Measurements from ENCODE around the gene UQCC5.

The UQCC5 gene

DNA sequence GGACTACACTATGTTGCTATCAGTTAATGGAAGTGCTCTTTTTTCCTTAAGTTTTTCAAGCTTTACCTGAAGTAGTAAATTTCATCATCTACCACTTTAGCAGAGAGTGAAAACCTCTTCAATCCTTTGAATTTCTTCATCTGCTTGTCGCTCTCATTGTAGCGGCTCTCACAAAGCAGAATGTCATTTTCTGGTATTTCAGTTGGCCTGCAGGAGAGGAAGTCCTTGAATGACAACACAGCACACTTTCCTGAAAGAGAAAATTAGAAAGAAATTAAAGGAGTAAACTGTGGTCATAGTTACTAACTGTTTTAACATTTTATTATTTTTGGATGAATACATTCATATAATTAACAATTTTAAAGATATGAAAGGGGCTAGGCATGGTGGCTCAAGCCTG lies 27.6 kb downstream of the UQCC5 start:
- H3K36me3 ChIP-seq (ENCODE audit: control insufficient read depth in 5 of 5, insufficient read depth in 5 of 5, low read length in 5 of 5), result peaks cover 32 to 68% (median 53%) of the 10 kb centered on the region in 5 donors
- no peaks in the 10 kb centered on the region for H3K4me1 ChIP-seq (ENCODE audit: control insufficient read depth in 5 of 5, insufficient read depth in 5 of 5, low read length in 5 of 5)
- H3K27ac ChIP-seq (ENCODE audit: low read depth, low read length), result no peak overlapping the region
- no peak overlapping the region for H3K4me3 ChIP-seq (ENCODE audit: low read depth in 1 of 5, low read length in 5 of 5)
- no peaks in the 10 kb centered on the region for H3K9me3 ChIP-seq (ENCODE audit: control insufficient read depth in 5 of 5, low read length in 5 of 5)
- H3K27me3 ChIP-seq (ENCODE audit: control insufficient read depth in 5 of 5, insufficient read depth in 4 of 5, low read length in 5 of 5), result no peaks in the 10 kb centered on the region
- no peak overlapping the region for H3K9ac ChIP-seq (ENCODE audit: low read length in 5 of 5)

DNA sequence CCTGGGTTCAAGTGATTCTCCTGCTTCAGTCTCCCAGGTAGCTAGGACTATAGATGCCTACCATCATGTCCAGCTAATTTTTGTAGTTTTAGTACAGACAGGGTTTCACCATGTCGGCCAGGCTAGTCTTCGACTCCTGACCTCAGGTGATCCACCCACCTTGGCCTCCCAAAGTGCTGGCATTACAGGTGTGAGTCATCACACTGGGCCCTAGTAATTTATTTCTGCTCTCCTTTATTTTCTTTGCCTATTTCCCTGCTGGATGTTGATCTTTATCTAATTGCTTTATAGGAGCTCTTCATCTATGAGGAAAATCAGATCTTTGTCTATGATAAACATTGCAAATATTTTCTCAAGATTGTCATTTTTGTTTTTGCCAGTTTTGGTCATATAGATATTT lies 31.7 kb downstream of the UQCC5 start:
- H3K27ac ChIP-seq (ENCODE audit: low read depth, low read length), result no peak overlapping the region
- no peaks in the 10 kb centered on the region for H3K27me3 ChIP-seq (ENCODE audit: control insufficient read depth in 5 of 5, insufficient read depth in 4 of 5, low read length in 5 of 5)
- H3K9me3 ChIP-seq (ENCODE audit: control insufficient read depth in 5 of 5, low read length in 5 of 5), result no peaks in the 10 kb centered on the region
- H3K9ac ChIP-seq (ENCODE audit: low read length in 5 of 5), result no peak overlapping the region
- H3K4me1 ChIP-seq (ENCODE audit: control insufficient read depth in 5 of 5, insufficient read depth in 5 of 5, low read length in 5 of 5), result no peaks in the 10 kb centered on the region
- peaks cover 10 to 43% (median 24%) of the 10 kb centered on the region in 5 donors for H3K36me3 ChIP-seq (ENCODE audit: control insufficient read depth in 5 of 5, insufficient read depth in 5 of 5, low read length in 5 of 5)
- no peak overlapping the region for H3K4me3 ChIP-seq (ENCODE audit: low read depth in 1 of 5, low read length in 5 of 5)

DNA sequence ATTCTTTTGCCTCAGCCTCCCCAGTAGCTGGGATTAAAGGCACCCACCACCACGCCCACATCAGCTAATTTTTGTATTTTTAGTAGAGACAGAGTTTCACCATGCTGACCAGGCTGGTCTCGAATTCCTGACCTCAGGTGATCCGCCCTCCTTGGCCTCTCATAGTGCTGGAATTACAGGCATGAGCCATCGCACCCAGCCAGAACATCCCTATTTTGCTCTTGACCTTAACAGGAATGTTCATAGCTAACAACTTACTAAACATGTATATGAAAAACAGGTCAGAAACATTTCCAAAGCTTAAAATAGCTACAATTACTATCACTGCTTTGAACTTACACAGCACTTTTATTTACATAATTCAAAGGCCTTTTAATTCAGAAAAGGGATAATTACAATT lies 33.7 kb downstream of the UQCC5 start:
- Histone ChIP-seq H3K9me3 (ENCODE audit: control insufficient read depth in 5 of 5, low read length in 5 of 5) (no peaks in the 10 kb centered on the region), H3K27me3 (ENCODE audit: control insufficient read depth in 5 of 5, insufficient read depth in 4 of 5, low read length in 5 of 5) (no peaks in the 10 kb centered on the region), H3K4me1 (ENCODE audit: control insufficient read depth in 5 of 5, insufficient read depth in 5 of 5, low read length in 5 of 5) (no peaks in the 10 kb centered on the region), H3K36me3 (ENCODE audit: control insufficient read depth in 5 of 5, insufficient read depth in 5 of 5, low read length in 5 of 5) (peaks cover 10 to 47% (median 28%) of the 10 kb centered on the region in 5 donors), H3K27ac (ENCODE audit: low read depth, low read length) (no peak overlapping the region), H3K4me3 (ENCODE audit: low read depth in 1 of 5, low read length in 5 of 5) (no peak overlapping the region), H3K9ac (ENCODE audit: low read length in 5 of 5) (no peak overlapping the region)

DNA sequence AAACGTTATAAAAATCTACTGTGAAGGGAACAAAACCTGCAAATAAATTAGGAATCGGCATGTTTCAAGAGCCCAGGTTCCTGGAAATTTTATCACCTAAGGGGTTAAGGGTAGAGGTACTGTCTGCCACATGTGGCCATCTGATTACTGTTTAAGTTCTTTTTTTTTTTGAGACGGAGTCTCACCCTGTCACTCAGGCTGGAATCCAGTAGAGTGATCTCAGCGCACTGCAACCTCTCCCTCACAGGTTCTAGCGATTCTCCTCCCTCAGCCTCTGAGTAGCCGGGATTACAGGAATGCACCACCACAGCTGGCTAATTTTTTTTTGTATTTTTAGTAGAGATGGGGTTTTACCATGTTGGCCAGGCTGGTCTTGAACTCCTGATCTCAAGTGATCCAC lies 35.8 kb downstream of the UQCC5 start:
- Histone ChIP-seq H3K36me3 (ENCODE audit: control insufficient read depth in 5 of 5, insufficient read depth in 5 of 5, low read length in 5 of 5) (peaks cover 18 to 49% (median 30%) of the 10 kb centered on the region in 5 donors), H3K27me3 (ENCODE audit: control insufficient read depth in 5 of 5, insufficient read depth in 4 of 5, low read length in 5 of 5) (no peaks in the 10 kb centered on the region), H3K4me3 (ENCODE audit: low read depth in 1 of 5, low read length in 5 of 5) (no peak overlapping the region), H3K27ac (ENCODE audit: low read depth, low read length) (no peak overlapping the region), H3K9me3 (ENCODE audit: control insufficient read depth in 5 of 5, low read length in 5 of 5) (no peaks in the 10 kb centered on the region), H3K9ac (ENCODE audit: low read length in 5 of 5) (no peak overlapping the region), H3K4me1 (ENCODE audit: control insufficient read depth in 5 of 5, insufficient read depth in 5 of 5, low read length in 5 of 5) (no peaks in the 10 kb centered on the region)

DNA sequence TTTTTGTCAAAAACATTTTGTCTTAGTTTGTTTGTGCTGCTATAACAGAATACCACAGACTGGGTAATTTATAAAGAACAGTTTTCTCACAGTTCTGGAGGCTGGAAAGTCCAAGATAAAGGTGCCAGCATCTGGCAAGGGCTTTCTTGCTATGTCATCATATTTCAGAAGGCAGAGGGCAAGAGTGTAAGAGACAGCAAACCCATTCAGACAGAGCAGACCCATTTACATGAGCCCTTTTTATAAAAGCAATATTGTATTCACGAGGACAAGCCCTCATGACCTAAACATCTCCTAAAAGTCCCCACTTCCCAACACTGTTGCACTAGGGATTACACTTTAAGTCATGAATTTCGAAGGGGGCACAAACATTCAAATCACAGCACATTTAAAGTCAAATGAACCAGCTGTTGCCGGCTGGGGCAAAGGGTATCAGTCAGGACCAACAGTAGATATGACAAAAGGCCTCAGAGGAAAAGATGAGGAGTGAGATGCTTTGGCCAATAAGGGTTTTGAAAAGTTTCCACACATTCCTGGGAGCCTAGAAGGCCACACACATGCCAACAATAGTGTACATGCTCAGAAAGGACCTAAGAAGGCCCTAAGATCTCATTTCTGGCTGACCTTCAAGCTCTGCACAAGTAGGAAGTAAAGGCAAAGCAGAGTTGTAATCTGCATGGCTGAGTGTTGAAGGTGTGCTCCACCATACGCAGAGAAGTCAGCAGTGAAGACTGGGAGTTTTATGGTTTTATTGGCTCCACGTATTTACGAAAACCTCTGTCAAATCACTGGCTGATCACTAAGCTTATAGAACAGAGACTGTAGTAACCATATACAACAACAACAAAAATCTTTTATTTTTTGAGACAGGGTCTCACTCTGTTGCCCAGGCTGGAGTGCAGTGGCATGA lies 37.9 kb downstream of the UQCC5 start:
- H3K36me3 ChIP-seq (ENCODE audit: control insufficient read depth in 5 of 5, insufficient read depth in 5 of 5, low read length in 5 of 5), result peaks cover 30 to 64% (median 45%) of the 10 kb centered on the region in 5 donors

More for the DNA sequence above, 37.9 kb downstream of the UQCC5 start:
- no peaks in the 10 kb centered on the region for H3K4me1 ChIP-seq (ENCODE audit: control insufficient read depth in 5 of 5, insufficient read depth in 5 of 5, low read length in 5 of 5)
- H3K9me3 ChIP-seq (ENCODE audit: control insufficient read depth in 5 of 5, low read length in 5 of 5), result no peaks in the 10 kb centered on the region
- H3K27ac ChIP-seq (ENCODE audit: low read depth, low read length), result no peak overlapping the region
- no peaks in the 10 kb centered on the region for H3K27me3 ChIP-seq (ENCODE audit: control insufficient read depth in 5 of 5, insufficient read depth in 4 of 5, low read length in 5 of 5)
- H3K9ac ChIP-seq (ENCODE audit: low read length in 5 of 5), result no peak overlapping the region
- H3K4me3 ChIP-seq (ENCODE audit: low read depth in 1 of 5, low read length in 5 of 5), result no peak overlapping the region

All from subcutaneous abdominal adipose tissue (tissue), 5 donors.